ENCODE measurements around the gene GLT8D2. TPM values are rescaled to one million over a fixed set of nuclear protein-coding genes. Genes with fewer than 3 reads are reported as not detected.

Gene GLT8D2
- total and polyA plus RNA-seq, 2 donors (not counting 3 experiments of a cell fraction or from before 2014, with no cell fraction given) = 1.7 to 2.6 TPM

- H3K4me2 ChIP-seq (ENCODE audit: insufficient read depth, low read length) = peak overlapping the region; percentile 95
- H4K20me1 ChIP-seq (replicated peaks; ENCODE audit: control insufficient read depth, extremely low read depth, insufficient read depth, low read length) = no peaks in the 10 kb centered on the region
- no peaks in the 10 kb centered on the region for H3K9me3 ChIP-seq (replicated peaks; ENCODE audit: control insufficient read depth, insufficient read depth, low read length)
- H3K4me1 ChIP-seq (ENCODE audit: control insufficient read depth, extremely low read depth, insufficient read depth, low read length) = peaks cover 10% of the 10 kb centered on the region
- peak overlapping the region; percentile 95 for H3K9ac ChIP-seq (replicated peaks; ENCODE audit: extremely low read depth, insufficient read depth, low read length)
- FAIRE-seq = no peak
- peaks cover 59% of the 10 kb centered on the region for H3K79me2 ChIP-seq (ENCODE audit: control insufficient read depth, insufficient read depth, low read length)
- peak overlapping the region; percentile 51 for H2AFZ ChIP-seq (ENCODE audit: low read depth, low read length)
- BruUV-seq (replicated peaks) = TSS peak; percentile 87
- H3K27ac ChIP-seq (ENCODE audit: insufficient read depth, low read depth, low read length) = peak overlapping the region; percentile 74
- ChIA-PET POLR2A (interaction anchor here (0.6 to 2.4 kb wide), 7 partner anchors 9 to 173 kb away, joined by 3 to 34 read pairs (median 4); partner anchors contain the start of genes HSP90B1 and NFYB), CTCF (interaction anchor here (0.8 to 2.9 kb wide), 4 partner anchors 9 to 144 kb away, joined by 3 to 20 read pairs (median 8); partner anchors contain the start of gene HCFC2)
- H3K27me3 ChIP-seq (ENCODE audit: control insufficient read depth in 2 of 2, insufficient read depth in 2 of 2, low read length in 2 of 2) = no peaks in the 10 kb centered on the region
- H3K4me3 ChIP-seq (replicated peaks in 1 of 3; ENCODE audit: insufficient read depth in 1 of 3, low read depth in 1 of 3, low read length in 3 of 3) = peak overlapping the region; percentile 62 to 93 (median 88)
- TF ChIP-seq POLR2A (IDR thresholded peaks at IDR 0.05; ENCODE audit: low read depth, low read length) (no peak), FOS (IDR thresholded peaks at IDR 0.05; ENCODE audit: borderline replicate concordance, insufficient read depth, low read length) (no peak), MYC (IDR thresholded peaks at IDR 0.05; ENCODE audit: low read depth, low read length) (no peak), CTCF (IDR thresholded peaks at IDR 0.05; ENCODE audit: extremely low read depth in 1 of 2, insufficient read depth in 1 of 2, low read depth in 1 of 2, low read length in 2 of 2) (no peak), MAX (IDR thresholded peaks at IDR 0.05; ENCODE audit: insufficient read depth, insufficient read length) (no peak), EZH2 (IDR thresholded peaks at IDR 0.05; ENCODE audit: borderline replicate concordance, low read depth, low read length, severe bottlenecking) (no peak), JUN (IDR thresholded peaks at IDR 0.05; ENCODE audit: borderline replicate concordance, insufficient read depth, insufficient read length, low read depth) (no peak), GATA2 (IDR thresholded peaks at IDR 0.05; ENCODE audit: insufficient read depth, insufficient read length, low read depth, low read length) (no peak), POLR2AphosphoS5 (IDR thresholded peaks at IDR 0.05; ENCODE audit: insufficient read depth, low read depth, low read length) (no peak)
- dilution Hi-C loops (cut with MboI; ENCODE audit: extremely low pct_ligation_motif_present, low sequenced_read_pairs) = no loop called here
- no peak for DNase-seq (ENCODE audit: low read depth, low spot score)
- intact Hi-C loops (cut with micrococcal nuclease) = loop anchor here (1.0 to 2.0 kb wide), 3 partner anchors 8 to 100 kb away; partner anchors contain the start of genes HCFC2 and HSP90B1
- H3K36me3 ChIP-seq (ENCODE audit: control insufficient read depth in 2 of 2, extremely low read depth in 1 of 2, insufficient read depth in 2 of 2, low read length in 2 of 2) = no peaks in the 10 kb centered on the region
- H3K9me1 ChIP-seq (replicated peaks; ENCODE audit: control insufficient read depth, extremely low read depth, insufficient read depth, low read length) = no peaks in the 10 kb centered on the region
These were observed 84.8 kb downstream of the GLT8D2 start for GRCh38 chr12:103965255-103965589.

Data from endothelial cell of umbilical vein (primary cell).